ENCODE data around the gene SLC16A8. TPM values are rescaled to one million over a fixed set of nuclear protein-coding genes. Genes with fewer than 3 reads are reported as not detected.

The SLC16A8 gene
- total RNA-seq, 4 donors from 2014 or later = not detected

- H3K9me3 ChIP-seq = no peaks in the 10 kb centered on the region
- DNase-seq = no peak
- no peak overlapping the region for H3K27ac ChIP-seq
- H3K36me3 ChIP-seq = no peaks in the 10 kb centered on the region
- no peaks in the 10 kb centered on the region for H3K4me1 ChIP-seq
- WGBS, 2 donors (ENCODE audit: low coverage in 1 of 2) = 65 to 90% methylated on average over 2 of the region's 2 CpGs
- H3K27me3 ChIP-seq = no peaks in the 10 kb centered on the region
- intact Hi-C loops (cut with DNase I; ENCODE audit: low total_unique reads) (no loop called here), in situ Hi-C loops (cut with MboI; ENCODE audit: low pct_ligation_motif_present in 1 of 4, low pct_unique_long_range_greater_than_20kb in 1 of 4, low sequenced_read_pairs in 3 of 4) (no loop called here)
- no peak overlapping the region for H3K4me3 ChIP-seq
- no peak for TF ChIP-seq EP300 (IDR thresholded peaks at IDR 0.05; ENCODE audit: low read depth)
- TF ChIP-seq POLR2AphosphoS5 (IDR thresholded peaks at IDR 0.05) = no peak
- TF ChIP-seq POLR2A (IDR thresholded peaks at IDR 0.05) = no peak
- TF ChIP-seq CTCF (IDR thresholded peaks at IDR 0.05) = no peak
These were observed 47.4 kb upstream of the SLC16A8 start for GRCh38 chr22:38131399-38131798.

GRCh38 chr22:38129856-38130255, 45.9 kb upstream of the SLC16A8 start:
- H3K4me1 ChIP-seq = no peaks in the 10 kb centered on the region
- H3K27ac ChIP-seq = no peak overlapping the region
- DNase-seq = no peak
- H3K4me3 ChIP-seq = no peak overlapping the region
- in situ Hi-C loops (cut with MboI; ENCODE audit: low pct_ligation_motif_present in 1 of 4, low pct_unique_long_range_greater_than_20kb in 1 of 4, low sequenced_read_pairs in 3 of 4) = no loop called here
- H3K9me3 ChIP-seq = no peaks in the 10 kb centered on the region
- no peaks in the 10 kb centered on the region for H3K27me3 ChIP-seq
- no peaks in the 10 kb centered on the region for H3K36me3 ChIP-seq
- intact Hi-C loops (cut with DNase I; ENCODE audit: low total_unique reads) = no loop called here
- TF ChIP-seq POLR2AphosphoS5 (IDR thresholded peaks at IDR 0.05) = no peak
- TF ChIP-seq POLR2A (IDR thresholded peaks at IDR 0.05) = no peak
- TF ChIP-seq EP300 (IDR thresholded peaks at IDR 0.05; ENCODE audit: low read depth) = no peak
- TF ChIP-seq CTCF (IDR thresholded peaks at IDR 0.05) = no peak
- WGBS, 2 donors (ENCODE audit: low coverage in 1 of 2) = 90% methylated on average over 9 of the region's 9 CpGs; no CpG with 5 or more reads in 1 of the 2 donors

- Histone ChIP-seq H3K27ac (no peak overlapping the region), H3K9me3 (no peaks in the 10 kb centered on the region), H3K36me3 (no peaks in the 10 kb centered on the region), H3K4me1 (no peaks in the 10 kb centered on the region), H3K4me3 (no peak overlapping the region), H3K27me3 (no peaks in the 10 kb centered on the region)
- no peak for DNase-seq
- TF ChIP-seq EP300 (IDR thresholded peaks at IDR 0.05; ENCODE audit: low read depth) (no peak), POLR2AphosphoS5 (IDR thresholded peaks at IDR 0.05) (no peak), CTCF (IDR thresholded peaks at IDR 0.05) (no peak), POLR2A (IDR thresholded peaks at IDR 0.05) (no peak)
- WGBS, 2 donors (ENCODE audit: low coverage in 1 of 2) = 89% methylated on average over 10 of the region's 10 CpGs; no CpG with 5 or more reads in 1 of the 2 donors
- intact Hi-C loops (cut with DNase I; ENCODE audit: low total_unique reads) = no loop called here
- in situ Hi-C loops (cut with MboI; ENCODE audit: low pct_ligation_motif_present in 1 of 4, low pct_unique_long_range_greater_than_20kb in 1 of 4, low sequenced_read_pairs in 3 of 4) = no loop called here
These were observed 45.0 kb upstream of the SLC16A8 start for GRCh38 chr22:38129021-38129420.

- H3K27ac ChIP-seq = no peak overlapping the region
- TF ChIP-seq POLR2A (IDR thresholded peaks at IDR 0.05) (no peak), POLR2AphosphoS5 (IDR thresholded peaks at IDR 0.05) (no peak), CTCF (IDR thresholded peaks at IDR 0.05) (no peak), EP300 (IDR thresholded peaks at IDR 0.05; ENCODE audit: low read depth) (no peak)
- in situ Hi-C loops (cut with MboI; ENCODE audit: low pct_ligation_motif_present in 1 of 4, low pct_unique_long_range_greater_than_20kb in 1 of 4, low sequenced_read_pairs in 3 of 4) (no loop called here), intact Hi-C loops (cut with DNase I; ENCODE audit: low total_unique reads) (no loop called here)
- DNase-seq = no peak
- H3K27me3 ChIP-seq = no peaks in the 10 kb centered on the region
- no peaks in the 10 kb centered on the region for H3K36me3 ChIP-seq
- no peaks in the 10 kb centered on the region for H3K4me1 ChIP-seq
- H3K4me3 ChIP-seq = no peak overlapping the region
- no peaks in the 10 kb centered on the region for H3K9me3 ChIP-seq
- WGBS, 2 donors (ENCODE audit: low coverage in 1 of 2) = 94% methylated on average over 9 of the region's 9 CpGs; no CpG with 5 or more reads in 1 of the 2 donors
These were observed 43.9 kb upstream of the SLC16A8 start for GRCh38 chr22:38127869-38128268.
